ENCODE results near the gene WWOX.

Gene WWOX

GRCh38 chr16:78323315-78323714, 223.9 kb downstream of the WWOX start:
- no peaks in the 10 kb centered on the region for H3K9me3 ChIP-seq (replicated peaks; ENCODE audit: insufficient read depth, low read length)
- H3K27me3 ChIP-seq (replicated peaks; ENCODE audit: insufficient read depth, low read length): no peaks in the 10 kb centered on the region
- H2AFZ ChIP-seq (ENCODE audit: low read length): no peak overlapping the region
- no peak overlapping the region for H3K9ac ChIP-seq (ENCODE audit: low read length)
- H3F3A ChIP-seq (ENCODE audit: insufficient read depth, low read length): no peaks in the 10 kb centered on the region
- no peak overlapping the region for H3K27ac ChIP-seq (ENCODE audit: low read length)
- H3K9me2 ChIP-seq (replicated peaks; ENCODE audit: insufficient read depth, low read length): no peaks in the 10 kb centered on the region
- no peak overlapping the region for H3K4me3 ChIP-seq (ENCODE audit: low read length)
- no peaks in the 10 kb centered on the region for H3K4me1 ChIP-seq (ENCODE audit: low read length)
- no peak overlapping the region for H3K4me2 ChIP-seq (ENCODE audit: low read depth, low read length)
- no peaks in the 10 kb centered on the region for H3K36me3 ChIP-seq (replicated peaks; ENCODE audit: insufficient read depth, low read length)
- no peak for DNase-seq
- H3K79me2 ChIP-seq (ENCODE audit: low read length): no peaks in the 10 kb centered on the region
- no peaks in the 10 kb centered on the region for H4K20me1 ChIP-seq (ENCODE audit: insufficient read depth, low read length)
- TF ChIP-seq, protein P1, sequence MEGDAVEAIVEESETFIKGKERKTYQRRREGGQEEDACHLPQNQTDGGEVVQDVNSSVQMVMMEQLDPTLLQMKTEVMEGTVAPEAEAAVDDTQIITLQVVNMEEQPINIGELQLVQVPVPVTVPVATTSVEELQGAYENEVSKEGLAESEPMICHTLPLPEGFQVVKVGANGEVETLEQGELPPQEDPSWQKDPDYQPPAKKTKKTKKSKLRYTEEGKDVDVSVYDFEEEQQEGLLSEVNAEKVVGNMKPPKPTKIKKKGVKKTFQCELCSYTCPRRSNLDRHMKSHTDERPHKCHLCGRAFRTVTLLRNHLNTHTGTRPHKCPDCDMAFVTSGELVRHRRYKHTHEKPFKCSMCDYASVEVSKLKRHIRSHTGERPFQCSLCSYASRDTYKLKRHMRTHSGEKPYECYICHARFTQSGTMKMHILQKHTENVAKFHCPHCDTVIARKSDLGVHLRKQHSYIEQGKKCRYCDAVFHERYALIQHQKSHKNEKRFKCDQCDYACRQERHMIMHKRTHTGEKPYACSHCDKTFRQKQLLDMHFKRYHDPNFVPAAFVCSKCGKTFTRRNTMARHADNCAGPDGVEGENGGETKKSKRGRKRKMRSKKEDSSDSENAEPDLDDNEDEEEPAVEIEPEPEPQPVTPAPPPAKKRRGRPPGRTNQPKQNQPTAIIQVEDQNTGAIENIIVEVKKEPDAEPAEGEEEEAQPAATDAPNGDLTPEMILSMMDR (IDR thresholded peaks at IDR 0.05; ENCODE audit: low read length): no peak
- TF ChIP-seq EZH2phosphoT487 (IDR thresholded peaks at IDR 0.05; ENCODE audit: low read length) (no peak), EZH2 (optimal IDR thresholded peaks at IDR 0.05; ENCODE audit: low read depth, low read length) (no peak)

GRCh38 chr16:78324649-78325285, 225.3 kb downstream of the WWOX start:
- Histone ChIP-seq H3K27ac (ENCODE audit: low read length) (no peak overlapping the region), H3K4me3 (ENCODE audit: low read length) (no peak overlapping the region), H3K36me3 (replicated peaks; ENCODE audit: insufficient read depth, low read length) (no peaks in the 10 kb centered on the region), H2AFZ (ENCODE audit: low read length) (no peak overlapping the region), H3K79me2 (ENCODE audit: low read length) (no peaks in the 10 kb centered on the region), H3K9me2 (replicated peaks; ENCODE audit: insufficient read depth, low read length) (no peaks in the 10 kb centered on the region), H3K9me3 (replicated peaks; ENCODE audit: insufficient read depth, low read length) (no peaks in the 10 kb centered on the region), H3K4me2 (ENCODE audit: low read depth, low read length) (no peak overlapping the region), H3K4me1 (ENCODE audit: low read length) (no peaks in the 10 kb centered on the region), H3F3A (ENCODE audit: insufficient read depth, low read length) (no peaks in the 10 kb centered on the region), H4K20me1 (ENCODE audit: insufficient read depth, low read length) (no peaks in the 10 kb centered on the region), H3K27me3 (replicated peaks; ENCODE audit: insufficient read depth, low read length) (no peaks in the 10 kb centered on the region), H3K9ac (ENCODE audit: low read length) (no peak overlapping the region)
- DNase-seq: no peak
- TF ChIP-seq EZH2phosphoT487 (IDR thresholded peaks at IDR 0.05; ENCODE audit: low read length) (no peak), EZH2 (optimal IDR thresholded peaks at IDR 0.05; ENCODE audit: low read depth, low read length) (no peak)
- TF ChIP-seq, protein P1 (IDR thresholded peaks at IDR 0.05; ENCODE audit: low read length): no peak

- Histone ChIP-seq H3K4me3 (ENCODE audit: low read length) (no peak overlapping the region), H3K9ac (ENCODE audit: low read length) (no peak overlapping the region), H3K36me3 (replicated peaks; ENCODE audit: insufficient read depth, low read length) (no peaks in the 10 kb centered on the region), H3K4me1 (ENCODE audit: low read length) (no peaks in the 10 kb centered on the region), H3K9me3 (replicated peaks; ENCODE audit: insufficient read depth, low read length) (no peaks in the 10 kb centered on the region), H3K79me2 (ENCODE audit: low read length) (no peaks in the 10 kb centered on the region), H4K20me1 (ENCODE audit: insufficient read depth, low read length) (no peaks in the 10 kb centered on the region), H3K27ac (ENCODE audit: low read length) (no peak overlapping the region), H3K27me3 (replicated peaks; ENCODE audit: insufficient read depth, low read length) (no peaks in the 10 kb centered on the region), H3K9me2 (replicated peaks; ENCODE audit: insufficient read depth, low read length) (no peaks in the 10 kb centered on the region), H3K4me2 (ENCODE audit: low read depth, low read length) (no peak overlapping the region), H2AFZ (ENCODE audit: low read length) (no peak overlapping the region), H3F3A (ENCODE audit: insufficient read depth, low read length) (no peaks in the 10 kb centered on the region)
- TF ChIP-seq EZH2phosphoT487 (IDR thresholded peaks at IDR 0.05; ENCODE audit: low read length): no peak
- TF ChIP-seq EZH2 (optimal IDR thresholded peaks at IDR 0.05; ENCODE audit: low read depth, low read length): no peak
- TF ChIP-seq, protein P1 (IDR thresholded peaks at IDR 0.05; ENCODE audit: low read length): no peak
- DNase-seq: no peak
Measured at GRCh38 chr16:78325468-78326352, 226.3 kb downstream of the WWOX start.

Data from MM.1S (cell line).